ENCODE measurements around the gene NFYB. TPM values are rescaled to one million over a fixed set of nuclear protein-coding genes. Genes with fewer than 3 reads are reported as not detected.

NFYB gene
- total RNA-seq, 2 donors from 2014 or later = 56.2 to 73.4 TPM

- DNase-seq (ENCODE audit: low spot score) = no peak
- Histone ChIP-seq H3K4me3 (peak overlapping the region; percentile 73), H3K4me1 (ENCODE audit: control insufficient read depth in 1 of 2, low read depth in 2 of 2) (peaks cover 21 to 59% of the 10 kb centered on the region in 2 donors)
These were observed 759 bp downstream of the NFYB start for GRCh38 chr12:104137001-104137901.

GRCh38 chr12:104136577-104136976 lies 1.4 kb downstream of the NFYB start:
- DNase-seq (ENCODE audit: low spot score) (no peak), ATAC-seq (ENCODE audit: insufficient number of reproducible peaks, low FRiP score, low read depth) (no peak)
- Histone ChIP-seq H3K27ac (peak overlapping the region; percentile 82 to 93), H3K27me3 (replicated peaks; ENCODE audit: insufficient read depth) (no peaks in the 10 kb centered on the region), H3K4me3 (peak overlapping the region; percentile 73), H3K36me3 (peaks cover 4% of the 10 kb centered on the region), H3K9me3 (no peaks in the 10 kb centered on the region), H3K4me1 (ENCODE audit: control insufficient read depth in 1 of 2, low read depth in 2 of 2) (peaks cover 21 to 66% of the 10 kb centered on the region in 2 donors)
- no peak for TF ChIP-seq CTCF (IDR thresholded peaks at IDR 0.05)

More at GRCh38 chr12:104137001-104137901, 759 bp downstream of the NFYB start:
- Histone ChIP-seq H3K36me3 (peaks cover 4% of the 10 kb centered on the region), H3K9me3 (no peaks in the 10 kb centered on the region), H3K27me3 (replicated peaks; ENCODE audit: insufficient read depth) (no peaks in the 10 kb centered on the region), H3K27ac (peak overlapping the region; percentile 82 to 93)
- no peak for TF ChIP-seq CTCF (IDR thresholded peaks at IDR 0.05)
- ATAC-seq (ENCODE audit: insufficient number of reproducible peaks, low FRiP score, low read depth) = no peak

GRCh38 chr12:104134882-104135281 lies 3.1 kb downstream of the NFYB start:
- no peak for DNase-seq (ENCODE audit: low spot score)
- Histone ChIP-seq H3K36me3 (peaks cover 4% of the 10 kb centered on the region), H3K27ac (no peak overlapping the region), H3K9me3 (no peaks in the 10 kb centered on the region), H3K4me1 (ENCODE audit: control insufficient read depth in 1 of 2, low read depth in 2 of 2) (peaks cover 31 to 80% of the 10 kb centered on the region in 2 donors), H3K4me3 (no peak overlapping the region), H3K27me3 (replicated peaks; ENCODE audit: insufficient read depth) (no peaks in the 10 kb centered on the region)
- TF ChIP-seq CTCF (IDR thresholded peaks at IDR 0.05) = no peak
- no peak for ATAC-seq (ENCODE audit: insufficient number of reproducible peaks, low FRiP score, low read depth)

GRCh38 chr12:104133866-104134265 lies 4.1 kb downstream of the NFYB start:
- Histone ChIP-seq H3K4me3 (no peak overlapping the region), H3K27ac (no peak overlapping the region), H3K9me3 (no peaks in the 10 kb centered on the region), H3K27me3 (replicated peaks; ENCODE audit: insufficient read depth) (no peaks in the 10 kb centered on the region), H3K36me3 (peaks cover 5% of the 10 kb centered on the region), H3K4me1 (ENCODE audit: control insufficient read depth in 1 of 2, low read depth in 2 of 2) (peaks cover 31 to 74% of the 10 kb centered on the region in 2 donors)
- TF ChIP-seq CTCF (IDR thresholded peaks at IDR 0.05) = no peak
- DNase-seq (ENCODE audit: low spot score) (no peak), ATAC-seq (ENCODE audit: insufficient number of reproducible peaks, low FRiP score, low read depth) (no peak)

- H3K4me3 ChIP-seq = no peak overlapping the region
- ATAC-seq (ENCODE audit: insufficient number of reproducible peaks, low FRiP score, low read depth) (no peak), DNase-seq (ENCODE audit: low spot score) (no peak)
- no peaks in the 10 kb centered on the region for H3K27me3 ChIP-seq (replicated peaks; ENCODE audit: insufficient read depth)
- H3K4me1 ChIP-seq (ENCODE audit: control insufficient read depth in 1 of 2, low read depth in 2 of 2) = peaks cover 31 to 69% of the 10 kb centered on the region in 2 donors
- peaks cover 9% of the 10 kb centered on the region for H3K36me3 ChIP-seq
- no peaks in the 10 kb centered on the region for H3K9me3 ChIP-seq
- H3K27ac ChIP-seq = no peak overlapping the region
- TF ChIP-seq CTCF (IDR thresholded peaks at IDR 0.05) = no peak
These were observed 4.7 kb downstream of the NFYB start for GRCh38 chr12:104133321-104133720.

Measured in thoracic aorta (tissue), 2 donors.